Hepatocyte (in vitro differentiated cells): ENCODE results near the gene SART1. TPM values are rescaled to one million over a fixed set of nuclear protein-coding genes. Genes with fewer than 3 reads are reported as not detected.

Source experiments
- DNase-seq: peaks from one replicate; pipeline ENCODE4 v3.0.0-alpha.2; 2016; ENCODE audit warnings: low spot score
- H2AFZ ChIP-seq: fragments of 200-600 bp; sonication (generic); 2 replicates; pipeline ENCODE4 v1.6.0; 2016; ENCODE audit warnings: antibody characterized with exemption, mild to moderate bottlenecking
- H3K27ac ChIP-seq: fragments of 200-600 bp; sonication (generic); 2 replicates; pipeline ENCODE4 v1.5.1; 2016; ENCODE audit warnings: mild to moderate bottlenecking
- H3K27me3 ChIP-seq: fragments of 200-600 bp; sonication (generic); 2 replicates; pipeline ENCODE4 v1.6.1; 2016
- H3K36me3 ChIP-seq: fragments of 200-600 bp; sonication (generic); replicated peaks from 2 replicates; pipeline ENCODE4 v1.5.1; 2016; ENCODE audit warnings: low read depth; ENCODE audit not compliant: insufficient read depth
- H3K4me1 ChIP-seq: fragments of 200-600 bp; sonication (generic); 2 replicates; pipeline ENCODE4 v1.5.1; 2016; ENCODE audit warnings: mild to moderate bottlenecking, moderate library complexity; ENCODE audit not compliant: insufficient read depth
- H3K4me2 ChIP-seq: fragments of 200-600 bp; sonication (generic); 2 replicates; pipeline ENCODE4 v1.6.0; 2016
- H3K4me3 ChIP-seq: fragments of 200-600 bp; sonication (generic); 2 replicates; pipeline ENCODE4 v1.5.1; 2016; ENCODE audit warnings: mild to moderate bottlenecking
- H3K79me2 ChIP-seq: fragments of 200-600 bp; sonication (generic); 2 replicates; pipeline ENCODE4 v1.6.0; 2017; ENCODE audit warnings: mild to moderate bottlenecking
- H3K9me2 ChIP-seq: fragments of 200-600 bp; sonication (generic); replicated peaks from 2 replicates; pipeline ENCODE4 v1.6.0; 2017; ENCODE audit warnings: mild to moderate bottlenecking; ENCODE audit not compliant: insufficient read depth
- H3K9me3 ChIP-seq: fragments of 200-600 bp; sonication (generic); 2 replicates; pipeline ENCODE4 v1.5.1; 2016; ENCODE audit warnings: low read depth, mild to moderate bottlenecking
- H4K20me1 ChIP-seq: fragments of 200-600 bp; sonication (generic); 2 replicates; pipeline ENCODE4 v1.6.0; 2016; ENCODE audit warnings: mild to moderate bottlenecking; ENCODE audit not compliant: insufficient read depth, poor library complexity, severe bottlenecking
- CTCF ChIP-seq: fragments of 200-600 bp; sonication (generic); IDR thresholded peaks from 2 replicates; pipeline ENCODE4 v1.5.1; 2016; ENCODE audit warnings: antibody characterized with exemption, mild to moderate bottlenecking; ENCODE audit not compliant: poor library complexity
- EZH2 ChIP-seq: fragments of 200-600 bp; sonication (generic); IDR thresholded peaks from 2 replicates; pipeline ENCODE4 v1.6.1; 2016; ENCODE audit warnings: antibody characterized with exemption, mild to moderate bottlenecking, borderline replicate concordance
- EZH2phosphoT487 ChIP-seq: fragments of 200-600 bp; sonication (generic); IDR thresholded peaks from one replicate; pipeline ENCODE4 v1.6.1; 2018; ENCODE audit warnings: antibody characterized with exemption, mild to moderate bottlenecking, low read depth, moderate library complexity; ENCODE audit not compliant: unreplicated experiment, severe bottlenecking
- WGBS: methylation state at CpG from one replicate; pipeline ENCODE4 v1.1.6; 2016; ENCODE audit warnings: low lambda C conversion rate; ENCODE audit errors: missing lambda C conversion rate; 5-methylcytosine and 5-hydroxymethylcytosine counted together
- polyA plus RNA-seq: library from polyadenylated mRNA; unstranded; fragments of >200 nt; fragmentation: Nextera tagmentation; extraction: Ambion mirVana; gene quantifications from 2 replicates; pipeline ENCODE4 v1.2.1, GENCODE V29; 2016
- total RNA-seq: library from RNA; depleted of rRNA; stranded (reverse); fragments of >200 nt; gene quantifications from 2 replicates; pipeline ENCODE4 v1.2.3, GENCODE V29; 2014

SART1 gene
- total and polyA plus RNA-seq, 2 experiments from 2014 or later, result 32.5 to 34.1 TPM

DNA sequence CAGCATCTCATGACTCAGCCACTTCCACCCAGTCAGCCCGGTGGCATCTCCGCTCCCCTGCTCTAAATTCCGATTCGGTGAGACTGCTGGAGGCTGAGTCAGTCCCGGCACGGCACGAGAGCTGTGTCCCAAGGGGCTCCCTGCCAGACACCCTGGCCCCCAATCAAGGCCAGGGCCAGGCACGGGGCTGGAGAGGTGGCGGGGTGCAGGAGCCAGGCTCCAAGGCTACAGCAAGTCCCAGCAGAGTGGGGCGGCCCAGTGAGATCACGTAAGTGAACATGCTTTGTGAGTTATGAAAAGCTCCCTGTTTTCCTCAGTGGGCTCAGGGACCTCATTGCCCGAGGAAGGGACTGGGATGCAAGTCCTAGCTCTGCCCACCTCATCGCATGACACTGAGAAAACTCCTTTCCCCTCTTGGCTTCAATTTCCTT lies 45.7 kb upstream of the SART1 start:
- peaks cover 32% of the 10 kb centered on the region for H3K79me2 ChIP-seq
- no peak overlapping the region for H2AFZ ChIP-seq
- H3K9me2 ChIP-seq, result no peaks in the 10 kb centered on the region
- H3K27me3 ChIP-seq, result no peaks in the 10 kb centered on the region
- TF ChIP-seq EZH2phosphoT487 (no peak), EZH2 (no peak), CTCF (no peak)
- no peaks in the 10 kb centered on the region for H3K9me3 ChIP-seq
- peak; percentile 89 for DNase-seq
- 49% methylated on average over 13 of the region's 13 CpGs for WGBS
- H4K20me1 ChIP-seq, result no peaks in the 10 kb centered on the region
- no peak overlapping the region for H3K4me3 ChIP-seq
- peak overlapping the region; percentile 93 for H3K4me2 ChIP-seq
- peak overlapping the region; percentile 91 for H3K27ac ChIP-seq
- H3K36me3 ChIP-seq, result no peaks in the 10 kb centered on the region
- peaks cover 41% of the 10 kb centered on the region for H3K4me1 ChIP-seq

GRCh38 chr11:65916391-65916790 lies 45.1 kb upstream of the SART1 start:
- H3K9me3 ChIP-seq, result no peaks in the 10 kb centered on the region
- H3K79me2 ChIP-seq, result peaks cover 32% of the 10 kb centered on the region
- H3K4me2 ChIP-seq, result peak overlapping the region; percentile 93
- H3K4me1 ChIP-seq, result peaks cover 43% of the 10 kb centered on the region
- no peak overlapping the region for H3K4me3 ChIP-seq
- no peak overlapping the region for H2AFZ ChIP-seq
- H3K27ac ChIP-seq, result peak overlapping the region; percentile 91
- WGBS, result 87% methylated on average over 7 of the region's 7 CpGs
- TF ChIP-seq CTCF, result no peak
- TF ChIP-seq EZH2, result no peak
- TF ChIP-seq EZH2phosphoT487, result no peak
- no peaks in the 10 kb centered on the region for H3K36me3 ChIP-seq
- no peaks in the 10 kb centered on the region for H3K27me3 ChIP-seq
- H4K20me1 ChIP-seq, result no peaks in the 10 kb centered on the region
- no peak for DNase-seq
- H3K9me2 ChIP-seq, result no peaks in the 10 kb centered on the region

- H3K36me3 ChIP-seq, result no peaks in the 10 kb centered on the region
- no peak overlapping the region for H3K4me3 ChIP-seq
- WGBS, result 100% methylated on average over 3 of the region's 3 CpGs
- H3K9me2 ChIP-seq, result no peaks in the 10 kb centered on the region
- H4K20me1 ChIP-seq, result no peaks in the 10 kb centered on the region
- peaks cover 43% of the 10 kb centered on the region for H3K4me1 ChIP-seq
- H3K4me2 ChIP-seq, result peak overlapping the region; percentile 93
- no peaks in the 10 kb centered on the region for H3K9me3 ChIP-seq
- TF ChIP-seq CTCF, result no peak
- TF ChIP-seq EZH2, result no peak
- no peak for TF ChIP-seq EZH2phosphoT487
- no peak for DNase-seq
- H3K27ac ChIP-seq, result peak overlapping the region; percentile 91
- H2AFZ ChIP-seq, result no peak overlapping the region
- H3K27me3 ChIP-seq, result no peaks in the 10 kb centered on the region
- H3K79me2 ChIP-seq, result peaks cover 32% of the 10 kb centered on the region
These were observed 44.5 kb upstream of the SART1 start for GRCh38 chr11:65917077-65917433.
